HepG2 (cell line): Measurements from ENCODE around the gene HCRTR1. TPM values are rescaled to one million over a fixed set of nuclear protein-coding genes. Genes with fewer than 3 reads are reported as not detected.

Experiments used
- CSRNP1 ChIP-seq: sonication (generic); formaldehyde crosslinking; IDR thresholded peaks from 2 replicates; pipeline ENCODE4 v1.8.1; 2023; ENCODE audit warnings: mild to moderate bottlenecking, missing genetic modification reagents
- DDIT3 ChIP-seq: sonication (generic); formaldehyde crosslinking; IDR thresholded peaks from 2 replicates; pipeline ENCODE4 v1.4.0; 2020; ENCODE audit warnings: mild to moderate bottlenecking, missing genetic modification reagents
- FOSL1 ChIP-seq: sonication (generic); formaldehyde crosslinking; IDR thresholded peaks from 2 replicates; pipeline ENCODE4 v1.9.0; 2021; ENCODE audit warnings: missing genetic modification reagents, borderline replicate concordance
- HIVEP1 ChIP-seq: sonication (generic); formaldehyde crosslinking; IDR thresholded peaks from 2 replicates; pipeline ENCODE4 v1.4.0; 2020; ENCODE audit warnings: mild to moderate bottlenecking, missing genetic modification reagents
- HNRNPLL ChIP-seq: fragments of 200-400 bp; formaldehyde crosslinking; IDR thresholded peaks from 2 replicates; pipeline ENCODE4 v1.6.1; 2017; ENCODE audit warnings: mild to moderate bottlenecking, low read depth, low read length; ENCODE audit not compliant: poor library complexity, severe bottlenecking
- MYNN ChIP-seq: sonication (generic); formaldehyde crosslinking; IDR thresholded peaks from 2 replicates; pipeline ENCODE4 v1.4.0; 2020; ENCODE audit warnings: mild to moderate bottlenecking, low read depth, missing genetic modification reagents
- PAXIP1 ChIP-seq: sonication (generic); formaldehyde crosslinking; conservative IDR thresholded peaks from 2 replicates; pipeline ENCODE4 v1.4.0; 2020; ENCODE audit warnings: mild to moderate bottlenecking, missing genetic modification reagents, moderate library complexity
- PHF21A ChIP-seq: sonication (generic); formaldehyde crosslinking; IDR thresholded peaks from 2 replicates; pipeline ENCODE4 v1.5.0; 2020; ENCODE audit warnings: mild to moderate bottlenecking, missing genetic modification reagents
- POGK ChIP-seq: sonication (generic); formaldehyde crosslinking; conservative IDR thresholded peaks from 2 replicates; pipeline ENCODE4 v1.8.0; 2022; ENCODE audit warnings: mild to moderate bottlenecking, moderate library complexity, missing genetic modification reagents
- RBM39 ChIP-seq: fragments of 200-400 bp; formaldehyde crosslinking; IDR thresholded peaks from one replicate; pipeline ENCODE4 v1.6.1; 2018; ENCODE audit warnings: antibody characterized with exemption, mild to moderate bottlenecking, low read depth, low read length; ENCODE audit not compliant: poor library complexity, severe bottlenecking
- RCOR2 ChIP-seq: IDR thresholded peaks from 2 replicates; pipeline ENCODE4 v1.6.1; 2016; ENCODE audit warnings: missing biosample characterization, missing genetic modification reagents
- RFXAP ChIP-seq: sonication (generic); formaldehyde crosslinking; IDR thresholded peaks from 2 replicates; pipeline ENCODE4 v1.4.0; 2020; ENCODE audit warnings: missing genetic modification reagents, borderline replicate concordance
- SNAPC5 ChIP-seq: sonication (generic); formaldehyde crosslinking; IDR thresholded peaks from 2 replicates; pipeline ENCODE4 v1.8.1; 2023; ENCODE audit warnings: mild to moderate bottlenecking, missing genetic modification reagents, borderline replicate concordance
- WIZ ChIP-seq: sonication (generic); formaldehyde crosslinking; IDR thresholded peaks from 2 replicates; pipeline ENCODE4 v1.5.1; 2020; ENCODE audit warnings: mild to moderate bottlenecking, missing genetic modification reagents
- ZFP1 ChIP-seq: IDR thresholded peaks from 2 replicates; pipeline ENCODE4 v1.6.1; 2016
- ZFP36L1 ChIP-seq: sonication (generic); formaldehyde crosslinking; IDR thresholded peaks from 2 replicates; pipeline ENCODE4 v1.8.0; 2022; ENCODE audit warnings: mild to moderate bottlenecking, missing genetic modification reagents, moderate library complexity
- ZMAT5 ChIP-seq: sonication (generic); formaldehyde crosslinking; IDR thresholded peaks from 2 replicates; pipeline ENCODE4 v1.5.0; 2020; ENCODE audit warnings: mild to moderate bottlenecking, low read depth, missing genetic modification reagents, borderline replicate concordance
- ZNF253 ChIP-seq: sonication (generic); formaldehyde crosslinking; IDR thresholded peaks from 2 replicates; pipeline ENCODE4 v1.8.0; 2022; ENCODE audit warnings: mild to moderate bottlenecking, missing genetic modification reagents, borderline replicate concordance
- ZNF451 ChIP-seq: sonication (generic); formaldehyde crosslinking; IDR thresholded peaks from 2 replicates; pipeline ENCODE4 v1.5.0; 2020; ENCODE audit warnings: mild to moderate bottlenecking, missing genetic modification reagents
- polyA plus RNA-seq, 8 experiments: library from polyadenylated mRNA; depleted of rRNA in 3 of 8; stranded (reverse) in 7 of 8; unstranded in 1 of 8; fragments of >200 nt; fragmentation: Illumina TruSeq in 4 of 8; extraction: Trizol in 4 of 8; gene quantifications; 2 replicates each; pipeline versions ENCODE4 v1.2.1 to v1.2.3, GENCODE V29; 2011 to 2016; ENCODE audit warnings: low read depth in 4 of 8, missing spikeins in 1 of 8, mixed read lengths in 1 of 8; ENCODE audit not compliant: insufficient read depth in 1 of 8
- total RNA-seq, 5 experiments: library from RNA; depleted of rRNA; stranded (reverse); fragments of >200 nt; fragmentation: Illumina TruSeq; extraction: Trizol; gene quantifications; 2 replicates each; pipeline ENCODE4 v1.2.3, GENCODE V29; 2016; ENCODE audit warnings: low read depth in 1 of 5

The HCRTR1 gene
- total and polyA plus RNA-seq, 2 of the 13 experiments (the other 11 are each of a cell fraction or from before 2014, with no cell fraction given): not detected

GRCh38 chr1:31644560-31645273, 27.2 kb downstream of the HCRTR1 start, which contains the start of gene PEF1 (continued):
- TF ChIP-seq PAXIP1: 0 out of 2 replicates have a peak, but pooled peaks have one; percentile 55
- TF ChIP-seq FOSL1 (CRISPR knock-in tag): no peak
- TF ChIP-seq PHF21A (CRISPR knock-in tag): peak; percentile 76; the same call in 1 of the 2 replicates
- 0 out of 2 replicates have a peak, but pooled peaks have one; percentile 48 for TF ChIP-seq RCOR2
- TF ChIP-seq RFXAP: 0 out of 2 replicates have a peak, but pooled peaks have one; percentile 53
- TF ChIP-seq ZNF253 (CRISPR knock-in tag): no peak
- no peak for TF ChIP-seq DDIT3 (CRISPR knock-in tag)
- peak; percentile 40; the same call in 1 of the 2 replicates for TF ChIP-seq HIVEP1 (CRISPR knock-in tag)
- TF ChIP-seq ZNF451 (CRISPR knock-in tag): peak; percentile 86
- peak; percentile 39 for TF ChIP-seq HNRNPLL
- peak; percentile 90 for TF ChIP-seq POGK (CRISPR knock-in tag)
- no peak for TF ChIP-seq CSRNP1
- TF ChIP-seq WIZ: 0 out of 2 replicates have a peak, but pooled peaks have one; percentile 39
- TF ChIP-seq ZFP1 (CRISPR knock-in tag): no peak
- TF ChIP-seq SNAPC5: no peak
- TF ChIP-seq RBM39: peak; percentile 51
- peak; percentile 29; the same call in 1 of the 2 replicates for TF ChIP-seq ZFP36L1
- no peak for TF ChIP-seq ZMAT5
- TF ChIP-seq MYNN: no peak
